ENCODE measurements around the gene PNPLA6.
"Not testable (repeated sequence)": the region's sequence is repeated elsewhere in the genome, so short reads cannot be mapped to it uniquely, and the experiment has no call there.

PNPLA6 gene

GRCh38 chr19:7550987-7551761 lies 15.7 kb downstream of the PNPLA6 start:
- in situ Hi-C loops (cut with MboI; ENCODE audit: low sequenced_read_pairs): no loop called here

- in situ Hi-C loops (cut with MboI; ENCODE audit: low sequenced_read_pairs): no loop called here
Observed at GRCh38 chr19:7552781-7553180, 17.3 kb downstream of the PNPLA6 start.

- in situ Hi-C loops (cut with MboI; ENCODE audit: low sequenced_read_pairs): no loop called here
Observed at GRCh38 chr19:7554565-7554964, 19.0 kb downstream of the PNPLA6 start.

- in situ Hi-C loops (cut with MboI; ENCODE audit: low sequenced_read_pairs): no loop called here
Observed at GRCh38 chr19:7554990-7555864, 19.7 kb downstream of the PNPLA6 start.

- in situ Hi-C loops (cut with MboI; ENCODE audit: low sequenced_read_pairs): no loop called here
Observed at GRCh38 chr19:7556696-7557315, 21.3 kb downstream of the PNPLA6 start.

DNA sequence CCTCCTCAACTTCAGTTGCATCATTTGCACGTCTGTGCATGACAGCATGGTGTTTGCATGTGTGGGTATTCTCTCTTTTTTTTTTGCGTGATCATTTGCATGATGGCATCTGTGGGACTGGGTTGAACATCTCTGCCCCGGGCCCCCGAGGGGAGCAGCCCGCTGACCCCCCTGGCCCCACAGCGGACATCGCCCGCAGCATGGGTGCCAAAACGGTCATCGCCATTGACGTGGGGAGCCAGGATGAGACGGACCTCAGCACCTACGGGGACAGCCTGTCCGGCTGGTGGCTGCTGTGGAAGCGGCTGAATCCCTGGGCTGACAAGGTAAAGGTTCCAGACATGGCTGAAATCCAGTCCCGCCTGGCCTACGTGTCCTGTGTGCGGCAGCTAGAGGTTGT lies 23.1 kb downstream of the PNPLA6 start:
- in situ Hi-C loops (cut with MboI; ENCODE audit: low sequenced_read_pairs): no loop called here

DNA sequence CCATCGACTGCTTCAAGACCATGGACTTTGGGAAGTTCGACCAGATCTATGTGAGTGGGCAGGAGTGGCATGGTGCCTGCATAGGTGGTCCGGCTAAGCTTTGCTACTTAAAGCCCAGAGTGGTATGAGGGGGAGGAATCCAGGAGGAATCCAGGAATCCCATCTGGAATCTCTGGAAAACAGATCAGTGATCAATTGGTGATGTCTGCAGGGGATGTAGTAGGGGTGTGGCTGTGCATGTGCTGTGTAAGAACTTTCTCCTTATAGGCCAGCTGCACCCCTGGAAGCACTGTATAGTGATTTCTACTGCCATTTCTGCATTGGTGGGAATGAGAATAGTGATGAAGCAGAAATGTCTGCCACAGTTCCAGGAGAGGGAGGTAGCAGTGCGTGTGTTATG lies 23.6 kb downstream of the PNPLA6 start:
- in situ Hi-C loops (cut with MboI; ENCODE audit: low sequenced_read_pairs): no loop called here

GRCh38 chr19:7560255-7560654 lies 24.7 kb downstream of the PNPLA6 start:
- in situ Hi-C loops (cut with MboI; ENCODE audit: low sequenced_read_pairs): no loop called here

DNA sequence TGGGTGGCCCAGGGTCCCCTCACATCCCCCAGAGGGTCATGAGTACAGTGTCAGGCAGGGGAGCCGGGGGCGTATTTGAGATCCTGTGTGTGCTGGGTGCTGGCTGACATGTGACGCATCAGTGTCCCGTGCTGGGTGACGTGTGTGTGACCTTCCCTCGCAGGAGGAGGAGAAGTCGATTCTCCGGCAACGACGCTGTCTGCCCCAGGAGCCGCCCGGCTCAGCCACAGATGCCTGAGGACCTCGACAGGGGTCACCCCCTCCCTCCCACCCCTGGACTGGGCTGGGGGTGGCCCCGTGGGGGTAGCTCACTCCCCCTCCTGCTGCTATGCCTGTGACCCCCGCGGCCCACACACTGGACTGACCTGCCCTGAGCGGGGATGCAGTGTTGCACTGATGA lies 25.8 kb downstream of the PNPLA6 start:
- in situ Hi-C loops (cut with MboI; ENCODE audit: low sequenced_read_pairs): no loop called here

DNA sequence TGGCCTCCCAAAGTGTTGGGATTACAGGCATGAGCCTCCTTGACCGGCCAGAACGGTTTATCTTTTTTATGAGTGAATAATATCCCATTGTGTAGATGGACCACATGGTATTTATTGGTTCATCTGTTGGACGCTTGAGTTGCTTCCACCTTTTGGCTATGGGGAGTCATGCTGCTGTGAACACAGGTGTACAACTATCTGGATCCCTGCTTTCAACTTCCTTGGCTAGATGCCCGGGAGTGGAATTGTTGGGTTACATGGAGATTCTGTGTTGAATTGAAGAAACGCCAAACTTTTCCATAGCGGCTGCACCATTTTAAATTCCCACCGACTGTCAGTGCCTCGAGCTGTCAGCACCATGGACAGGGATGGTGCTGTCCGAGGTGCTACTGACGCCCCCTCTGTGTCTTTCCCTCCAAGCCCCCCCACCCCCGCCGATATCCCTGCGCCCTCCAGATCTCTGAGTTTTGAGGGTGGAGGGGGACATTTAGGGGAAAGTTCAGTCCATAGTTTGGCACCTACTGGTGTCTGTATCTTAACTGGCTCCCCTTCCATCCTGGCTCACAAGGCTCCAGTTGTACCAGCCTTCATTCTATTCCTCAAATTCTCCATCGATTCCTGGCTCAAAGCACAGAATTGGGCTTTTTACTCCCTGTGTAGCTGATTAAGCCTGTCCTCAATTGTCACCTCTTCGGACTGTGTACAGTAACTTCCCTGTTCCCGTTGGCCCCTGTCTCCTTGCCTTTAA lies 27.3 kb downstream of the PNPLA6 start:
- in situ Hi-C loops (cut with MboI; ENCODE audit: low sequenced_read_pairs): no loop called here

- in situ Hi-C loops (cut with MboI; ENCODE audit: low sequenced_read_pairs): no loop called here
Observed at GRCh38 chr19:7564866-7565265, 29.3 kb downstream of the PNPLA6 start.

DNA sequence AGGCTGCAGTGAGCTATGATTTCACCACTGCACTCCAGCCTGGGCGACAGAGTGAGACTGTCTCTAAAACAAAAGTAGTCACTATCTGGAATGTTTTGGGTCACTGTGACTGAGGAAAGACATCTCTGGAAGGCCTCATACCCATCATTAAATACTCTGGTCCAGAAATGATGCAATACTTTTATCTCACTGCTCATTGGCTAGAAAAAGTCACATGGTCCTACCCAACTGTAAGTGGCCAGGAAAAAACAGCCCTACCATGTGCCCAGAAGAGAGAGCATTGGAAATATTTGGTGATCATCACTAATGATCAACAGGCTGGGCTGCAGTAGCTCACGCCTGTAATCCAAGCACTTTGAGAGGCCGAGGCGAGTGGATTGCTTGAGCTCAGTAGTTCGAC lies 29.8 kb downstream of the PNPLA6 start:
- in situ Hi-C loops (cut with MboI; ENCODE audit: low sequenced_read_pairs): no loop called here

- in situ Hi-C loops (cut with MboI; ENCODE audit: low sequenced_read_pairs): no loop called here
Observed at GRCh38 chr19:7570761-7571160, 35.2 kb downstream of the PNPLA6 start.

GRCh38 chr19:7575434-7576040 lies 40.0 kb downstream of the PNPLA6 start:
- in situ Hi-C loops (cut with MboI; ENCODE audit: low sequenced_read_pairs): no loop called here

DNA sequence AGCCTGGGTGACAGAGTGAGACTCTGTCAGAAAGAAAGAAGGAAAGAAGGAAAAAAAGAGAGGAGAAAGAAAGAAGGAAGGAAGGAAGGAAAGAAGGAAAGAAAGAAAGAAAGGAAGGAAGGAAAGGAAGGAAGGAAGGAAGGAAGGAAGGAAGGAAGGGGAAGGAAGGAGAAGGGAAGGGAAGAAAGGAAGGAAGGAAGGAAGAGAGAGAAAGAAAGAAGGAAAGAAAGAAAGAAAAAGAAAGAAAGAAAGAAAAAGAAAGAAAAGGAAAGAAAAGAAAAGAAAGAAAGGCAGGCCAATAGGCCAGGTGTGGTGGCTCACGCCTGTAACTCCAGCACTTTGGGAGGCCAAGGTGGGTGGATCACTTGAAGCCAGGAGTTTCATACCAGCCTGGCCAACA lies 41.9 kb downstream of the PNPLA6 start:
- in situ Hi-C loops (cut with MboI; ENCODE audit: low sequenced_read_pairs): not testable (repeated sequence)

DNA sequence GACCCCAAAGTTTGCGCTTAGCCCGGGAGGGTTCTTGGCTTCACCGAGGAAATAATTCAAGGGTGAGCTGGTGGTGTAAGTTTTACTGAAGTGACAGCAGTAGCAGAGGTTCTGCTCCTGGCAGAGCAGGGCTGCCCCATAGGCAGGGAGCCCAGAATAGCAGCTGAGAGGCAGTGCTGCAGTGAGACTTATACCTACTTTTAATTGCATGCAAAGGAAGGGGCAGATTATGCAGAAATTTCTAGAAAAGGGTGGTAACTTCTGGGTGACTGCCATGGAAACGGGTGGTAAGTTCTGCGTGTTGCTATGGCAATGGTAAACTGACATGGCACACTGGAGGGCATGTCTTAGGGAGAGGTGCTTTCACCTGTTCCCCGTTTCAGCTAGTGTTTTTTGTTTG lies 42.6 kb downstream of the PNPLA6 start:
- in situ Hi-C loops (cut with MboI; ENCODE audit: low sequenced_read_pairs): no loop called here

- in situ Hi-C loops (cut with MboI; ENCODE audit: low sequenced_read_pairs): no loop called here
Observed at GRCh38 chr19:7579182-7579581, 43.7 kb downstream of the PNPLA6 start.

DNA sequence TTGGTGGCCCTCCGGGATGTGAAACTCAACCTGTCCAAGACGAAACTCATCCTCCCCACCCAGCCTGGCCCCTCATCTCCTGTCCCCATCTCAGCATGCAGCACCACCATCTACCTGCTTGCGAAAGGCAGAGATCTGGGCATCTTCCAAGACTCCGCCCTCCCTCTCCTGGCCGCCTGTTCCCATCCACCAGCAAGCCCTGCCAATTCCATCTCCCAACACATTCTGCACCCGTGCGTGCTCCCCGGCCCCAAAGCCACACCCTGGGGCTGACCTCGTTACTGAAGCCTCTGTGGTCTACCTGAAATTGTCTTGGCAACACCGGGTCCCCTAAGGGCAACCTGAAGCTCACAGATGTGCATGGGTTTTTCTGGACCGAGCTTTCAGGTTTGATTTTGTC lies 46.9 kb downstream of the PNPLA6 start:
- in situ Hi-C loops (cut with MboI; ENCODE audit: low sequenced_read_pairs): no loop called here

GRCh38 chr19:7589822-7590221 lies 54.3 kb downstream of the PNPLA6 start:
- in situ Hi-C loops (cut with MboI; ENCODE audit: low sequenced_read_pairs): no loop called here

DNA sequence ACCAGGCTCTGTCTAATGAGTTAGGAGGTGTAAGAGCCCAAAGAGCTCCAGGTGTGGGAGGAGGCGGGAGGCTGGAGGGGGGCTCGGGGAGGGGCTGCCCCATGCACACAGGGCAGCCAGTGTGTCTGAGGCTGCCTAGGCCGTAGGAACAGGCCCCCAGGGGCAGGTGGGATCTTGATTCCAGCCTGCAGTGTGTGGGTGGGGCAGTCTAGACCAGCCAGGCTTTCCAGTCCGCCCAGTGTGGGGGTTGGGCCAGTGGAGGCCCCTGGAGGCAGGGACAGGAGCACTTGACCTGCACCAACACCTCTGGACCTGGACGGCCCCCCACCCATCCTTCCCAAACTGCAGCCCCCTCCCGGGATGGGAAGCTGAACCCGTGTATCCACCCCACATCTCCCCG lies 54.7 kb downstream of the PNPLA6 start:
- in situ Hi-C loops (cut with MboI; ENCODE audit: low sequenced_read_pairs): no loop called here

Data from HL-60/S4 treated with retinoic acid at 250 ng/mL for 4 days and 3 days (cell line).